Measurements from ENCODE around the gene SEMA6D. TPM values are rescaled to one million over a fixed set of nuclear protein-coding genes. Genes with fewer than 3 reads are reported as not detected.

SEMA6D gene
- polyA plus RNA-seq, 5 donors, result 25.0 to 52.5 (median 45.0) TPM

- no peak for DNase-seq
Measured at GRCh38 chr15:47786371-47786770, 69.1 kb downstream of the SEMA6D start.

- no peak for DNase-seq
Measured at GRCh38 chr15:47787875-47788274, 70.6 kb downstream of the SEMA6D start.

- no peak for DNase-seq
Measured at GRCh38 chr15:47788685-47789084, 71.4 kb downstream of the SEMA6D start.

- no peak for DNase-seq
Measured at GRCh38 chr15:47791161-47791560, 73.9 kb downstream of the SEMA6D start.

GRCh38 chr15:47792231-47792630, 74.9 kb downstream of the SEMA6D start:
- no peak for DNase-seq

GRCh38 chr15:47794252-47794914, 77.1 kb downstream of the SEMA6D start:
- no peak for DNase-seq

- DNase-seq, result no peak
Measured at GRCh38 chr15:47795864-47796263, 78.6 kb downstream of the SEMA6D start.

- DNase-seq, result no peak
Measured at GRCh38 chr15:47796339-47796738, 79.0 kb downstream of the SEMA6D start.

- DNase-seq, result no peak
Measured at GRCh38 chr15:47796830-47797229, 79.5 kb downstream of the SEMA6D start.

GRCh38 chr15:47801522-47801921, 84.2 kb downstream of the SEMA6D start:
- DNase-seq, result no peak

GRCh38 chr15:47802216-47802615, 84.9 kb downstream of the SEMA6D start:
- no peak for DNase-seq

- no peak for DNase-seq
Measured at GRCh38 chr15:47803767-47804166, 86.5 kb downstream of the SEMA6D start.

GRCh38 chr15:47804733-47805132, 87.4 kb downstream of the SEMA6D start:
- no peak for DNase-seq

- no peak for DNase-seq
Measured at GRCh38 chr15:47806008-47806407, 88.7 kb downstream of the SEMA6D start.

GRCh38 chr15:47811172-47811571, 93.9 kb downstream of the SEMA6D start:
- DNase-seq, result no peak

GRCh38 chr15:47812470-47812999, 95.2 kb downstream of the SEMA6D start:
- no peak for DNase-seq

GRCh38 chr15:47813748-47814384, 96.6 kb downstream of the SEMA6D start:
- no peak for DNase-seq

GRCh38 chr15:47814620-47815019, 97.3 kb downstream of the SEMA6D start:
- no peak for DNase-seq

- DNase-seq, result no peak
Measured at GRCh38 chr15:47817969-47818548, 100.8 kb downstream of the SEMA6D start.

GRCh38 chr15:47819158-47819557, 101.9 kb downstream of the SEMA6D start:
- no peak for DNase-seq

- peak; percentile 29 to 39 for DNase-seq
Measured at GRCh38 chr15:47820057-47820746, 102.9 kb downstream of the SEMA6D start.

GRCh38 chr15:47820747-47821319, 103.5 kb downstream of the SEMA6D start:
- DNase-seq, result no peak
